GM19467 (cell line): ENCODE measurements around the gene KCNH4.

Source experiments
- ATAC-seq: cut with Tn5 transposase; IDR thresholded peaks from one replicate; pipeline ENCODE4 v1.9.1; 2021; ENCODE audit warnings: mild to moderate bottlenecking, moderate library complexity; ENCODE audit not compliant: unreplicated experiment

KCNH4 gene

DNA sequence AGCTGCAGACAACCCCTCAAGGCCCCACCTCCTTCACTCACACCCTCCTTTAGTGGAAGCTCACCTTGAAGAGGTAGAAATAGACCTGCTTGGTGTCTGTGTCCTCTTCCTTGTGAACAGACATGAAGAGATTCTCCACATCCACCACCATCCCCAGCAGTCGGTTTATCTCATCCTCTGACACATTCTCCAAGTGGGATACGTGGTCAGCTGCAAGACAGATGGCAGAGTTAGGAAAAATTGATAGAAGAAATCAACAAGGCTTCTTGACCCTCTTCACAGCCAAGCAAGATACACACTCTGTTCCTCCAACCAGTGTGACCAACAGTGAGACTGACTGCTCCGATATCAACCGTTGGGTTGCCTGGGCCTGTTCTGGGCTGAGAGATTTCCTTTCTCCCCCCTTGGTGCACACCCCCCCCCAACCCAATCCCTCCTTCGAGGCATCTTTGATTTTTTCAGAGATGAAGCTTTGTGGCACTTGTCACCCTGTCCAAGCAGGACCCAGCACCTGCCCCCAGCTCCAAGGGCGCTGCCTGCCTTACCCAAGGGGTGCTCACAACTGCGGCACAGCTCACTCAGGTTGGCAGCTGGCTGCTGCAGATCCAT is 60.7 kb downstream of the KCNH4 start:
- no peak for ATAC-seq

DNA sequence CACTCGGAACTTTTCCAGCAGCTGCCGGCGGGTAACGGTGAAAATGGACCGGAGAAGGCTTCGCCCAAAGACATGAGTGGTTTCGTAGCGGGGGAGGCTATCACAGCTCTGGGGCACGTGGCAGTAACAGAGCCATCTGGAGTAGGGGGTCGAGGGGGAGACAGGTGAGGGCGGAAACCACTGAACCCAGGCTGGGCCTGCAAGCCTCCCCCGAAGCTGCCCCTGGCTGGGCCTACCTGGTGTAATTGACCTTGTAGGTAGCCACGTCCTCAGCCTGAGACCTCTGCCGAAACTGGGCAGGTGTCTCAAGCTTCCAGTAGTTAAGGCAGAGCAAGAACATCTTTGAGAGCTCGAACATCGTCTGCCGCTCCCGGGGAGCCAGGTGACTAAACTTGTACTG is 61.6 kb downstream of the KCNH4 start:
- no peak for ATAC-seq

DNA sequence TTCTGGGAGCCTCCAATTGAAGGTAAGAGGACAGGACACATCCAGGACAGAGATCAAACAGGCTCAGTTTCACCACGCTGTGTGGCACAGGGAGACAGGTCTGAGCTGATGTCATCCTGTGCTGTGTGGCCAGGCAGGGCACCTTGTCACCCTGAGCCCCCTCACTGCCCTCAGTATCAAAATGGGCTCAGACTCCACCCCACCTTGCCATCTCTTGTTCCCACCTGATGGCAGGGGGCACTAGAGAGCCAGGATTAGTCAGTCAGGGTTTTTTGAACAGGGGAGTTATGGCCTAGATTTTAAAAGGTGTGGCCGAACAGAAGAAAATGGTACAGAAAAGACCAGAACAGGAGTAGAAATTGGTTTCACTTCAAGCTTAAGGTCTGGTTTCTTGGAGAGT is 62.4 kb downstream of the KCNH4 start:
- no peak for ATAC-seq

DNA sequence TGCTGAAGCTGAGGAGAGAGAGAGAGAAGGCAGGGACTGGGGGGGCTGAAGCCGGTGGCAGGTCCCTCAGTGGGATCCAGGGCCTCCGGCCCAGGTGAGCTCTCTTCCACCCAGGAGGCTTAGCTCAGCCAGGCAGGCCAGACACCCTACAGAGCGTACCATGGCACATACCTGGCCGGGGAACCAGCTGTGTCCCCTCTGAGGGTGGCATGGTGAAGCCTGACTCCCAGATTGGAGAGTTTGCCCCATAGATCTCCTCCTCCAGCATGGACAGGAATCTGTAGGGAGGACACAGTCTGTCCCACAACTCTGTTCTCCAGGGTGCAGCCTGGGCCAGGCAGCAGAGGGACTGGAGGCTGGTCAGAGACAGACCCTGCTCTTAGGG is 62.8 kb downstream of the KCNH4 start:
- ATAC-seq: no peak

DNA sequence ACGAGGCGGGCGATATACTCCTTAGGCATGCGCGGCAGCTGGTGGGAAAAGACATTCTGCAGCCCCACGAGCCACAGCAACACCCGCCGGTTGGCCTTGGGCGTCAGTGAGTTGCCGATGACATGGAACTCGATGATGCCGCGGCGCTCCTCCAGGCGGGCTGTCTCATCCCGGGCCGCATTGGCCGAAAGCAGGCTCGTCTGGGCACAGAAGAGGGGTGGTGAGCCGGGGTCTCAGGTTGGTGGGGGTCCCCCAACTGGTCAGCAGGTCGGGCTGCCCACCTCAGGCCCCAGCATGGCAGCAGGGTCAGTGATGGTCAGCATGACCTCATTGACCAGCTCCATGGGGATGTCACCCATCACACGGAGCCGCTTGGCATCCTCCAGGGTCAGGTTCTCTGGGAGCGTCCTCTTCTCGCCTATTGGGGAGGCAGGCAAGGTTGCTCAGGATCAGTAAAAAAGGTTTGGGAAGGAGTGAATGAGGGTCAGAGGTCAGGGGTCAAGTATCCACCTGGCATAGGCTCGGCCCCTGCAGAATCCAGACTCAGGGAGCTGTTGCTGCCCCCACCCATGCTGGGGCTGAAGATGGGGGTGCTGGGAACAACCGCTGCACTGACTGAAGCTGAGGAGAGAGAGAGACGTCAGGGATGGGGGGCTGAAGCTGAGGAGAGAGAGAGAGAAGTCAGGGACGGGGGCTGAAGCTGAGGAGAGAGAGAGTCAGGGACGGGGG is 63.4 kb downstream of the KCNH4 start:
- ATAC-seq: no peak

DNA sequence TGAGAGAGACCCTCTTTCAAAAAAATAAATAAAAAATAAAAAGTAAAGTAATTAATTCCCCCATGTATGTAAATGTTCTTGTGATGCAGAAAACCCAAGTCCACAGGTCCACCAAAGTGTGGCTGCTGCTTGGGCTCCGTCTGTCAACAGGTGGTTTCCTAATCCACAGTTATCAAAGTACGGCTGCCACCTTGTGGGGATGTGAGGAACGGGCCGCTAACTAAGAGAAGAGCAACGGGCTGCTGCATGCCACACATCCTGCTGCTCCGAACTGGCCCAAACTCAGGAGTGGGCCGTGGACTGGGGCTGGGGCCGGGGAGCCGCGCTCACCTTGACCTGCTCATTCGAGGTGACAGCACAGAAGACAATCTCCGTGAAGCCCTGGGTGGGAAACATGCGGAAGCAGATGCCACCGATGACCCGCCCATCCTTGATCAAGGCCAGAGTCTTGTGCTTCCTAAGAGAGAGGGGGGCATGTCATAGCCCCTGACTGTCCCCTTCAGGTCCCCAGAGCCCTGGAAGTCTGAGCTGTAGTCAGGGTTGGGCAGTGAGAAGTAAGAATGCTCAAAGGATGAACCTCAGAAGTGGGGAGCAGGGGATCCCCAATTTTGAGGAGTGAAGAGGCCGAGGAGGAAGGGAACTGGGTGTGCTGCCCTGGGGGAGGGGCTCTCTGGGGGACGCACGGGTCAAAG is 64.1 kb downstream of the KCNH4 start:
- ATAC-seq: no peak

DNA sequence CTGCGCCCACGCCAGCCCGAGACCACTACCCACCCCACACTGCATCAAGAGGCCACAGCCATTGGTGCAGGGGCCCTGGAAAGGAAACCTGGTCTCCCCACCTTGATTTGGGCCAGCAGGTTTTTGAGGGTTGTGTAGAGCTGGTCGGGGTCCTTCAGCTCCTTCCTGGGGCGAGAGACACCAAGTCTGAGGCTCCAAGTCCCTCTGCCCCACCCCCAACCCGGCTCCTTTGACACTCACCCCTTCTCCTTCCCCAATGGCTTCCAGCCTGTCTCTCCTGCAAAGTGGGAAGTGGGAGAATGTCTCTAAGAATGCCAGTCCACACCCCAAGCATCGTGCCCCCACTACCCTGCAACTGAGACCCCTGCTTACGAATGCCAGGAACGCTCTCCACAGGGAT is 66.8 kb downstream of the KCNH4 start:
- ATAC-seq: no peak

DNA sequence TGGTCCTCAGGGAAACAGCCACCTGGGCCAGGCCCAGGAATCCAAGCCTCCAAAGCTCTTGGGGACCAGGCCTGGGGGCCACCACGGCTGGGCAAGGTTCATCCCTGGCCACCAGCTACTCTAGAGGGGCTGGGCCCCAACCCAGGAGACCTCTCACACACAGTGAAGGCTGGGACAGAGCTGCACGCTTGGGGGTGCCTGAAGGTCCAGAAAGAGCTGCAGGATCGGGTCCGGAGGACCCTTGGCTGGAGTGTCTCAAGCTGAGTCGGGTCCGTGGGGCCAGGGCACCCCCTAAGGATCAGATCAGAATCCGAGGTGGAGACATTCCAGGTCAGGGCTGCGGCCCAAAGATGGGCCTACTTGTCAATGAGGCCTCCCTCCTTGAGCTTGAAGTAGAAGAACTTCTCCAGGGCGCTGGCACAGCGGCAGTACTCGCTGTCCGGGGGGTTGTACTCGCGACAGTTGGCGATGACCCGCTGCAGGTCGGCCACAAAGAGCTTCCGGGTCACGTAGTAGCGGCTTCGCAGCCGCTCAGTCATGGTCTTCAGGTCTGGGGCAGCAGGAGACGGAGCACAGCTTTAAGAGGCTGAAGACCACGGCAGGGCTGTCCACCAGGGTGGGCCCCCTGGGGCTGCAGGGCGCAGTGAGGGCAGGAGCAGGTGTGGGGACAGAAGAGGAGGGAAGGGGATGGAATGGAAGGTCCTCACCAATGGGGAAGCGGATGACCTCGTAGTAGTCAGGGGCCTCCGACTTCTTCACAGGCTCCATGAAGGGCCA is 67.5 kb downstream of the KCNH4 start:
- ATAC-seq: no peak

DNA sequence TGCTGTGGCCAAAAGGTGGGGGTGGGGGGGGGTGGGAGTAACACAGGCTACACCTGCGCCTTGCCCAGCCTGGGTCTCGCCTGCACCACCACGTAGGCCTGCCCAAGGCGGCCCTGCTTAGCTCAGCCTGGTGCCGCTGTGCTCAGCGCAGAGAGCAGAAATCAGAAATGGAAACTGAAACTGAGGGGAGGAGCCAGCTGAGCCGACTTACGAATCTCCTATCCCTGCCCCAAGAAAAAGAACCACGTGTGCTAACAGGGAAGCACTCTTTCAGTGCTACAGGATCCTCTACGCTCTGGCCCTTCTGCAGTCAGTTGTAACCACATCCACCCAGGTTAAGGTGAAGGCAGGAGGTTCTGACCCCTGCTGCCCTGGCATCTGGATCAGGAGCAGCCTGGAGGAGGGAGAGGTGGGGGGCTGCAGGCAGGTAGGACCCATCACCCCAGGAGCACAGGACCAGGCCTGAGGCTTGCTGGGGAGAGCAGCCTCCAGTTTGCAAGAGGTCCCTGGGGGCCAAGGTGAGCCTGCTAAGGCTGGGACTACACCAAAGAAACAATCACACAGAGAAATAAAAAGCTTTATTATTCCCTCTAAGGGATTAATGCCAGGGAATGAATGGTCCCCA is 68.3 kb downstream of the KCNH4 start, which contains the start of gene DHX58:
Gene DHX58 (minus strand): TSS at position 163 of the 625 bp plus-strand sequence. CDS start 822 bp downstream, outside the sequence.
- peak; percentile 64 for ATAC-seq

DNA sequence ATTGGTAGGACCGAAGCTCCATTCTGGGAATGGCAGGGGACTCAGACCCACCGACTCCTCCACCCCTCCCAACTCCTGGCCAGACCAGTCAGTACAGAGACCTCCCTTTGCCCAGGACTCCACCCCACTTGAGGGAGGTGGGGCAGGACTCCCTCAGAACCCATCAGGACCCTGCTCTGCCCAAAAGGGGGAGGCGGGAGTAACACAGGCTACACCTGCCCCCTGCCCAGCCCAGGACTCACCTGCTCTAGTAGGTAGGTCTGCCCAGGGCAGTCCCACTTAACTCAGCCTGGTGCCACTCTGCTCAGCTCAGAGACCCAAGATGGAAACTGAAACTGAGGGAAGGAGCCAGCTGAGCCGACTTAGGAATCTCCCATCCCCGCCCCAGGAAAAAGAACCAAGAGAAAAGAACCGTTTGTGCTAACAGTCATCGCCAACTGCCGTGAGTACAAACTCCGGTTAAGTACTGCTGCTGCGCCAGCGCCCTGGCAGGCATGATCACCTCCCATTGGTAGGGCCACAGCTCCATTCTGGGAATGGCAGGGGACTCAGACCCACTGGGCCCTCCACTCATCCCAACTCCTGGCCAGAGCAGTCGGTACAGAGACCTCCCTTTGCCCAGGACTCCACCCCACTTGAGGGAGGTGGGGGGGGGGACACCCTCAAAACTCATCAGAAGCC is 68.9 kb downstream of the KCNH4 start:
- no peak for ATAC-seq

DNA sequence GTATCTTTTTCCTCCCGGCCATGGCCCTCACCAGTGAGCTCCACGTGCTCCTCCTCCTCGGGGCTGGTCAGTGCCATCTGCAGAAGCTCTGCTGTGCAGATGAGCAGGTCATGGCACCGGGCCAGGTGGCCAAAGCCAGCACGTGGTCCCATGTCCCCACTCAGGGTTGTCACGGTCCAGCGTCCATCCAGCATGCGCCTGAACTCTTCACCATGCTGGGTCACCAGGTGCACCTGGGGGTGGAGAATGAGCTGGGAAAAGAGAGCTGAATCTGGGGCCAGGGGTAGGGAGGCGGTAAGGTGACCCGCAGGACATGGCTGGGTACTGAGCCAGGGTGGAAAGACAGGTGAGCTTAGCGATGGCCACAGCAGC is 69.7 kb downstream of the KCNH4 start:
- ATAC-seq: no peak

DNA sequence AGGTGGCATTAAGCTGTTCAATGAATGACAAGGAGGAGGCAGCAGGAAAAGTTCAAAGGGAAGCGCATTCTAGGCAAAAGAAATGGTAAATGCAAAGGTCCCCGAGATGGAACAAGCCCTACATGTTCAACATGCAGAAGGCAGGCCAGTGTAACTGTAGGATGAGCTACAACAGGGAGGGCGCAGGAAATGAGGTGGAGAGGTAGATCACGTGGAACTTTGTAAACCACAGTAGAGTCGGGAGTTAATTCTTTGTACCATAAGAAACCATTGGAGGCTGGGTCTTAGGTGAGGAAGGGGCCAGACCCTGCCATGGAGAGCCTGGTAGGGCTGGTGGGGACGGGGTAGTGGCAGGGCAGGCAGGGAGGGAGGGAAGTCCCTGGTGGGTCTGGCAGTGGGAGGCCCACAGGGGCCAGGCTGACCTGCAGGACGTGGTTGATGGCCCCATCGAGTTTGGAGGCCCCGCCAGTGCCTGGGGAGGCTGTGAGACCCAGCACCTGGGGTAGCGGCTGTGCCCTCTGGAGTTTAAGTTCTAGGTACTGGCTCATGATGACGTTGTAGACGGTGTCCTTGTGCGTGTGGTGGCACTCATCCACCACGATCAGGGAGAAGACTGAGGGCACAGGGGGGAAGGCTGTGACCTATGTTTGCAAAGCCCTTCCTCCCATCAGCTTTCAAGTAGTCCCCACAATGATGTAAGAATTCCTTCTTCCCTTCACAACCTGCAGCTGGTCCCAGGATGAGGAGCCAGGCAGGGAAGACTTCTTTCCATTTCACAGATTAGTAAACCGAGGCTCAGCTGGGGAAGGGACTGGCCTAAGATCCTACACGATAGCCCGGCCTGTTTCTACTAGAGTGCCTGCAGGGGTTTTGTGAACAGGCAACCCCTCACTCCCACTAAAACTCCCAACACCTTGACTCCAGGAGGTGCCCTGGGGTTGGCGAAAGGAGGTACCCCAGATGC is 70.4 kb downstream of the KCNH4 start:
- ATAC-seq: no peak

DNA sequence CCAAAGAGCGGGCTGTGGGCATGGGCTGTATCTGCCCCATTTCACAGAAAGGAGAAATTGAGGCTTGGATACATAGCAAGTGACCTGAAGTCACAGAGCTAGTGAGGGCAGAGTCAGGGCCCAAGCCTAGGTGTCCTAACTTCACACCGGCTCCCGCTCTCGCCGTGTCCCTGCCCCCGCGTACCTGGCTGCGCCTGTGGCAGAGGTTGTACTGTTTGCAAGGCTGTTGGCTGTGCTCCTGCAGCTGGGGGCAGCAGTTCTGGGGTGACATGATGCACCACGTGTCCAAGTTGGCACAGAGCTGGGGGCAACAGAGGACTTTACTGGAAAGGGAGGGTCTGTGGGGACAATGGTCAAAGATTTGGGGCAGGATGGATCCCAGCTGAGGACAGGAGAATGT is 71.9 kb downstream of the KCNH4 start:
- ATAC-seq: no peak

DNA sequence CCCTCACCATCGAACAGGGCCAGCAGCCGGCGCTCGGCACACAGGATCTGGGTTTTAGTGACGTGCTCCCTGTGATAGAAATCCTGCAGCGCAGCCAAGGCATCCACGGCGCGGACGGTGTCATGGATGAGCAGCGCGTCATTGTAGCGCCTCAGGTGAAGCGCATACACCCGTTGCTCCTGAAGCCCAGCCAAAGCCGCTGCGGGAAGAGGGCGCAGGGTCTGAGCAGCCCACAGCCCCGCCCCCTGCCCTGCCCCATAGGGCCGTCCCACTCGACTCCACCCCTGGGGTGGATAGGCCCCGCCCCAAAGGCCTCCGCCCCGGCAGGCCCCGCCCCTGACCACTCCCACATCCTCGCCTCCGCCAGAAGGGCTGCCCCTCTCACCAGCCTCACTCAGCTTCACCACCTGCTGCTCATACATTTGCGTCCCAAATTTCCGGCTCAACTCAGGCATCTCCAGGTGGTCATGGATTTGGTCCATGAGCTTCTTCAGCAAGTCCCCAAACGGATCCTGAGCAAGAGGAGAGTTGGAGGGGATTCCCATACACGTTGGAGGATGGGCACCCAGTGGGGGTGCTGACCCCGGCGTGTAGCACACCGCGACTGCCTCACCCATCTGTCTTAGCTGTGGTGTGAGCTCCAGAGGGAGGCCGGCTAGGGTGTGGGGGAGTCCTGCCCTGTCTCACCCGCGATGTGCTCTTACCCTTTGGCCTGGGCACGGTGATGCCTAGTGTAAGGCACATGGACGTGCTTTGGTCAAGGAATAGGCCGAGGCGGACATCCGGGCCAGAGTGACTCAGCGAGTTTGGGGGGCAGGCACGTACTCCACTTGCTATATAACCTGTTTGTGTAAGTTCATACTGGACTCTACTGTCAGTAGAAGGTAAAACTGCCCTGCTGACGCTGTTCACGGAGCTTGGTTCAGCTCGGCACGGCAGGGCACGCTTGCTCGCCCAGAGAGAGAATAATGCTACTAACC is 73.1 kb downstream of the KCNH4 start:
- ATAC-seq: peak; percentile 59

DNA sequence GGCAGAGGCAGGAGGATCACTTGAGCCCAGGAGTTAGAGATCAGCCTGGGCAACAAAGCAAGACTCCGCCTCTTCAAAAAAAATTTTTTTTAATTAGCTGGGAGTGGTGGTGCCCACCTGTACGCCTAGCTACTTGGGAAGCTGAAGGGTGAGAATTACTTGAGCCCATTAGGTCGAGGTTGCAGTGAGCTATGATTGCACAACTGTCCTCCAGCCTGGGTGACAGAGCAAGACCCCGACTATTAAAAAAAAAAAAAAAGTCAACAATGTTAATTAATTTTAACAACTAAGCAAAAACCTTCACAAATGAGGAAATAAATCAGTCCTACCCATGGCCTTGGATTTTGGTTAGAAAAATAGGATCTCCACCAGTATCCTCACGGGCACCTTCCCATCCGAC is 73.8 kb downstream of the KCNH4 start:
- ATAC-seq: no peak
